T-cell (primary cell): ENCODE results near the gene MZB1. TPM values are rescaled to one million over a fixed set of nuclear protein-coding genes. Genes with fewer than 3 reads are reported as not detected.
A peak's percentile ranks its signal among the peaks of the same experiment; 100 is the strongest.

Source experiments
- ATAC-seq, 4 experiments: fragments of 200-7000 bp in 3 of 4; fragments of 150-1000 bp in 1 of 4; cut with Tn5 transposase; replicated peaks in 1 of 4; 1 replicate in 3 of 4; 2 replicates in 1 of 4; pipeline ENCODE4 v1.10.0; 2021; ENCODE audit warnings: moderate library complexity in 3 of 4, mild to moderate bottlenecking in 2 of 4, moderate number of reproducible peaks in 1 of 4
- CTCF ChIA-PET, 2 donors: fragments of 300-600 bp; sonication (Branson Sonifier 250); formaldehyde crosslinking; loops; one replicate each; lab custom pipeline; 2022; ENCODE audit warnings: antibody characterized with exemption in 2 of 2; lab: Charles Lee
- POLR2A ChIA-PET, 2 donors: fragments of 300-600 bp; sonication (Branson Sonifier 250); formaldehyde crosslinking; loops; one replicate each; lab custom pipeline; 2022; ENCODE audit warnings: antibody characterized with exemption in 2 of 2; lab: Charles Lee
- DNase-seq, 35 experiments: peaks; one replicate each; pipeline versions ENCODE4 v3.0.0 to v3.0.0-alpha.2; 2013 to 2023
- H3K27ac ChIP-seq: one replicate; pipeline ENCODE4 v1.5.1; 2013; ENCODE audit warnings: low read length
- H3K27me3 ChIP-seq, 2 experiments: replicated peaks in 1 of 2; 1 replicate in 1 of 2; 2 replicates in 1 of 2; pipeline versions ENCODE4 v1.6.1 to v1.7.0; 2013; ENCODE audit warnings: low read length in 1 of 2, mixed read lengths in 1 of 2; ENCODE audit not compliant: control insufficient read depth in 2 of 2, insufficient read depth in 2 of 2; ENCODE audit errors: extremely low read depth in 1 of 2
- H3K36me3 ChIP-seq, 2 donors: 1 replicate in 1 of 2; 2 replicates in 1 of 2; pipeline versions ENCODE4 v1.6.1 to v1.7.0; 2013; ENCODE audit warnings: low read length in 1 of 2; ENCODE audit not compliant: control insufficient read depth in 2 of 2, insufficient read depth in 1 of 2; ENCODE audit errors: extremely low read depth in 1 of 2
- H3K4me1 ChIP-seq, 2 experiments: 1 replicate in 1 of 2; 2 replicates in 1 of 2; pipeline versions ENCODE4 v1.6.1 to v1.7.0; 2013; ENCODE audit warnings: low read length in 2 of 2, mixed read lengths in 1 of 2; ENCODE audit not compliant: insufficient read depth in 2 of 2, control insufficient read depth in 1 of 2; ENCODE audit errors: extremely low read depth in 1 of 2
- H3K4me3 ChIP-seq, 2 donors: 1 replicate in 1 of 2; 2 replicates in 1 of 2; pipeline versions ENCODE4 v1.5.1 to v1.7.0; 2013; ENCODE audit warnings: mild to moderate bottlenecking in 2 of 2, low read length in 1 of 2, moderate library complexity in 1 of 2; ENCODE audit not compliant: control insufficient read depth in 1 of 2; ENCODE audit errors: extremely low read depth in 1 of 2
- H3K9me3 ChIP-seq: 2 replicates; pipeline ENCODE4 v1.7.0; 2013
- H3K27ac Mint-ChIP-seq, 2 donors: one replicate each; pipeline ENCODE4 v1.8.0; 2020 to 2021; ENCODE audit warnings: mild to moderate bottlenecking in 2 of 2, mixed read lengths in 2 of 2
- H3K27me3 Mint-ChIP-seq, 2 donors: one replicate each; pipeline ENCODE4 v1.8.0; 2021 to 2022; ENCODE audit warnings: mixed read lengths in 2 of 2
- H3K36me3 Mint-ChIP-seq: one replicate; pipeline ENCODE4 v1.8.0; 2021; ENCODE audit warnings: mixed read lengths
- H3K4me1 Mint-ChIP-seq, 3 donors: one replicate each; pipeline ENCODE4 v1.8.0; 2020 to 2022; ENCODE audit warnings: mixed read lengths in 3 of 3, mild to moderate bottlenecking in 1 of 3
- H3K4me3 Mint-ChIP-seq, 3 donors: one replicate each; pipeline ENCODE4 v1.8.0; 2020 to 2022; ENCODE audit warnings: mild to moderate bottlenecking in 3 of 3, mixed read lengths in 3 of 3, moderate library complexity in 3 of 3
- H3K9me3 Mint-ChIP-seq, 3 donors: one replicate each; pipeline ENCODE4 v1.8.0; 2020 to 2022; ENCODE audit warnings: mixed read lengths in 3 of 3
- WGBS: methylation state at CpG from one replicate; pipeline ENCODE4 v1.1.5; 2013; ENCODE audit warnings: missing lambda C conversion rate; ENCODE audit not compliant: insufficient coverage; 5-methylcytosine and 5-hydroxymethylcytosine counted together
- total RNA-seq, 35 experiments: library from RNA in 6 of 35; stranded (reverse) in 6 of 35; fragments of 120-200 nt in 1 of 35; gene quantifications; one replicate each; pipeline versions ENCODE4 v1.2.1 to v1.2.4 and lab custom pipeline; 2013 to 2026

MZB1 gene
- total RNA-seq, 5 donors from 2014 or later (not counting 1 experiment from before 2014, with no cell fraction given): 2.2 to 6.5 (median 5.0) TPM

- ATAC-seq (peak; percentile 19 to 93 (median 48)), DNase-seq (no peak)
- peaks cover 9 to 10% of the 10 kb centered on the region in 2 donors for H3K36me3 ChIP-seq
- no peaks in the 10 kb centered on the region for H3K9me3 ChIP-seq
- ChIA-PET POLR2A (interaction anchor here (0.5 to 1.0 kb wide), 6 partner anchors 9 to 1112 kb away, joined by 3 to 6 read pairs (median 4); partner anchors contain the start of gene DNAJC18 (in 2 of the 2)), CTCF (interaction anchor here (0.6 to 2.2 kb wide), 5 partner anchors 9 to 150 kb away, joined by 3 to 16 read pairs (median 6); partner anchors contain the start of gene DNAJC18 (in 1 of the 2))
- Mint-ChIP-seq H3K9me3 (no peaks in the 10 kb centered on the region), H3K27me3 (no peaks in the 10 kb centered on the region), H3K36me3 (peaks cover 14% of the 10 kb centered on the region), H3K27ac (peak overlapping the region; percentile 37 to 86), H3K4me3 (no peak overlapping the region), H3K4me1 (peaks cover 10 to 16% (median 12%) of the 10 kb centered on the region in 3 donors)
- WGBS: no CpG with 5 or more reads among the region's 2 CpGs
- H3K27me3 ChIP-seq: no peaks in the 10 kb centered on the region
- no peak overlapping the region for H3K4me3 ChIP-seq
- H3K4me1 ChIP-seq: peaks cover 0 to 8% of the 10 kb centered on the region in 2 experiments
- H3K27ac ChIP-seq: no peak overlapping the region
These were observed 40.3 kb upstream of the MZB1 start for GRCh38 chr5:139430015-139430414.

- Mint-ChIP-seq H3K36me3 (peaks cover 26% of the 10 kb centered on the region), H3K27me3 (no peaks in the 10 kb centered on the region), H3K4me1 (peaks cover 15 to 21% (median 16%) of the 10 kb centered on the region in 3 donors), H3K4me3 (no peak overlapping the region), H3K9me3 (no peaks in the 10 kb centered on the region), H3K27ac (no peak overlapping the region)
- 95% methylated on average over 6 of the region's 8 CpGs for WGBS
- no peaks in the 10 kb centered on the region for H3K9me3 ChIP-seq
- ATAC-seq: no peak
- peaks cover 0 to 8% of the 10 kb centered on the region in 2 experiments for H3K4me1 ChIP-seq
- DNase-seq: no peak
- H3K27me3 ChIP-seq: no peaks in the 10 kb centered on the region
- no peak overlapping the region for H3K4me3 ChIP-seq
- ChIA-PET CTCF (interaction anchor here (0.6 to 1.3 kb wide), 4 partner anchors 12 to 91 kb away, joined by 3 to 7 read pairs (median 6); no protein-coding TSS in a partner anchor), POLR2A (interaction anchor here in 1 of 2 donors (0.5 kb wide), 1 partner anchor 84 kb away, joined by 3 read pairs; no protein-coding TSS in a partner anchor)
- H3K36me3 ChIP-seq: peaks cover 0 to 3% of the 10 kb centered on the region in 2 donors
- H3K27ac ChIP-seq: no peak overlapping the region
These were observed 36.6 kb upstream of the MZB1 start for GRCh38 chr5:139426203-139426885.

DNA sequence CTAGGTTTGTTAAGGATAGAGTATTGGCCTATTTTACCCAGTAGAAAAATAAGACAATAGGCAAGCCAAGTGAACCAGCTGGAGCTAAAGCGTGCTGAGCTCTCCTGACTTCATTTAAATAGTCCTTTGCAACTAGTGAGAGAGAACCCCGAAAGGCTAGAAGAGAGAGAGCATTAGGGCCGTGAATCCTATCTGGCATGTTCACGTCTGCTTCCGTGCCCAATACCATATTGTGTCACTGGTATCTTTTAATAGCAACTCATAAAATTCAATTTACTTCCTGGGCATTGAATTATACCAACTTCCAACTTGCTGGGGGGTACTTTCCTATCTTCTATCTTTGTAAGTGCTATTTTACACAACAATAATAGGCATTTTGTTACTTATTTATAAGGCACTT, 35.8 kb upstream of the MZB1 start:
- Histone ChIP-seq H3K9me3 (no peaks in the 10 kb centered on the region), H3K4me1 (peaks cover 0 to 8% of the 10 kb centered on the region in 2 experiments), H3K27me3 (no peaks in the 10 kb centered on the region), H3K36me3 (peaks cover 0 to 3% of the 10 kb centered on the region in 2 donors), H3K4me3 (no peak overlapping the region), H3K27ac (no peak overlapping the region)
- H3K9me3 Mint-ChIP-seq: no peaks in the 10 kb centered on the region
- ChIA-PET POLR2A (no interaction called here), CTCF (interaction anchor here (0.6 to 3.7 kb wide), 5 partner anchors 11 to 92 kb away, joined by 3 to 71 read pairs (median 5); no protein-coding TSS in a partner anchor)
- WGBS: 100% methylated on average over 2 of the region's 5 CpGs
- DNase-seq (no peak), ATAC-seq (no peak)
- H3K4me1 Mint-ChIP-seq: peaks cover 12 to 17% (median 13%) of the 10 kb centered on the region in 3 donors
- no peak overlapping the region for H3K4me3 Mint-ChIP-seq
- no peaks in the 10 kb centered on the region for H3K27me3 Mint-ChIP-seq
- H3K27ac Mint-ChIP-seq: no peak overlapping the region
- peaks cover 26% of the 10 kb centered on the region for H3K36me3 Mint-ChIP-seq

- Mint-ChIP-seq H3K4me3 (no peak overlapping the region), H3K27ac (peak overlapping the region in 1 of 2 donors; percentile 51), H3K4me1 (peaks cover 4 to 7% (median 5%) of the 10 kb centered on the region in 3 donors), H3K9me3 (no peaks in the 10 kb centered on the region), H3K36me3 (peaks cover 39% of the 10 kb centered on the region), H3K27me3 (no peaks in the 10 kb centered on the region)
- peaks cover 0 to 17% of the 10 kb centered on the region in 2 donors for H3K36me3 ChIP-seq
- peak; percentile 92 to 98 (median 94) for ATAC-seq
- peak in 31 of 35 experiments; percentile 11 to 86 (median 49) for DNase-seq
- H3K27ac ChIP-seq: no peak overlapping the region
- no peaks in the 10 kb centered on the region for H3K27me3 ChIP-seq
- H3K9me3 ChIP-seq: no peaks in the 10 kb centered on the region
- no peaks in the 10 kb centered on the region for H3K4me1 ChIP-seq
- CTCF ChIA-PET: interaction anchor here (0.5 to 3.7 kb wide), 23 partner anchors 8 to 268 kb away, joined by 3 to 71 read pairs (median 4); partner anchors contain the start of genes DNAJC18 (in 1 of the 2) and STING1 (in 1 of the 2)
- POLR2A ChIA-PET: interaction anchor here (0.5 to 1.0 kb wide), 5 partner anchors 14 to 139 kb away, joined by 3 to 4 read pairs (median 3); partner anchors contain the start of gene STING1 (in 1 of the 2)
- no peak overlapping the region for H3K4me3 ChIP-seq
- WGBS: no CpG with 5 or more reads among the region's 5 CpGs
These were observed 32.7 kb upstream of the MZB1 start for GRCh38 chr5:139422307-139422893.

- 88% methylated on average over 4 of the region's 9 CpGs for WGBS
- Histone ChIP-seq H3K4me3 (no peak overlapping the region), H3K4me1 (peaks cover 7 to 14% of the 10 kb centered on the region in 2 experiments), H3K27ac (no peak overlapping the region), H3K27me3 (no peaks in the 10 kb centered on the region), H3K36me3 (peaks cover 0 to 14% of the 10 kb centered on the region in 2 donors), H3K9me3 (no peaks in the 10 kb centered on the region)
- DNase-seq (no peak), ATAC-seq (no peak)
- ChIA-PET POLR2A (interaction anchor here in 1 of 2 donors (0.6 kb wide), 1 partner anchor 9 kb away, joined by 3 read pairs; no protein-coding TSS in a partner anchor), CTCF (interaction anchor here (0.5 to 3.2 kb wide), 7 partner anchors 62 to 272 kb away, joined by 3 to 27 read pairs (median 3); no protein-coding TSS in a partner anchor)
- peaks cover 30% of the 10 kb centered on the region for H3K36me3 Mint-ChIP-seq
- peaks cover 16 to 26% (median 25%) of the 10 kb centered on the region in 3 donors for H3K4me1 Mint-ChIP-seq
- H3K27ac Mint-ChIP-seq: no peak overlapping the region
- H3K27me3 Mint-ChIP-seq: no peaks in the 10 kb centered on the region
- H3K4me3 Mint-ChIP-seq: no peak overlapping the region
- H3K9me3 Mint-ChIP-seq: no peaks in the 10 kb centered on the region
These were observed 29.8 kb upstream of the MZB1 start for GRCh38 chr5:139419226-139420192.
